Measurements from ENCODE around the gene HHAT. TPM values are rescaled to one million over a fixed set of nuclear protein-coding genes. Genes with fewer than 3 reads are reported as not detected.

Gene HHAT
- total RNA-seq: 10 to 100 TPM in 2 of 3 donors, 1 to 10 TPM in 1; 3.8 to 31.6 (median 15.1) TPM

DNA sequence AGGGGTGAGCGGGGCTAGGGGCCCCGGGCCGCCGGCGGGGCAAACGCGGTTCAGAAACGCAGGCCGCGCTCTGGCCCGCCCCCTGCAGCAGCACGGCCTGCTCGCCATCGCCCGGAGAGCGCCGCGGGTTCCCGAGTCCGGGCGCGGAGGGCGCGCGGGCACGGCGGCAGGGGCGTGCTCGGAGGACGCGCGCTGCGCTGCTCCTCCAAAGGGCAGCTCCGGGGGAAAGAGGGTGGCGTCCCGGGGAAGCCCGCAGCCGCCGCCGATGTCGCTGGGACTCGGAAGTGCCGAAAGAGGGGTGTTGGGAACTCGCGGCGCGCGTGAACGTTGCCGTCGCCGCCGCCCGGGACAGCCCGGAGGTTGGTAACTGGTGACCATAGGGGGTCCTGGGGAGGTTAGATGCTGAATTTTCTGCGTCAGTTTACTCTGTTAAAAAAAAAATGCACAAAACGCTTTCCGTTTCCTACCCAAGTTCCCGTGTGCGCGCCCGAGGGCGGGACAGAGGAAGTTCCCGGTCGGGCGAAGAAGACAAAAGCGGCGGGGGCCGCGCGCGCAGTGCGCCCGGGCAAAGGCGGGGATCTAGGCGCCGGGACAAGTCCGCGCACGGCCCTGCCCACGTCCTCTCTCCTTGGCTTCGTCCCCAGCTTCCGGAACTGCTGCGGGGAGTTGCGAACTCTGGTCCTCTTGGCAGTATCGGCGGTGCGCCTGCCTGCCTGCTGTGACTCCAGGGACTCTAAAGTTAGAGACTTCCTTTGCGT lies at the start of gene HHAT:
Gene HHAT (plus strand): TSS at position 157 of the 758 bp plus-strand sequence. CDS start 20,074 bp downstream, outside the sequence.
- DNase-seq (ENCODE audit: low spot score in 2 of 2): peak; percentile 74 to 81
- Histone ChIP-seq H3K4me3 (peak within 1 kb of the TSS; percentile 70 to 84 (median 75)), H3K4me1 (no peaks in the 10 kb centered on the region), H3K36me3 (no peaks in the 10 kb centered on the region), H3K9me3 (no peaks in the 10 kb centered on the region), H3K27ac (peak within 1 kb of the TSS; percentile 94 to 97), H3K27me3 (no peaks in the 10 kb centered on the region)
- peak in 2 of 3 donors; percentile 22 to 34 for TF ChIP-seq POLR2AphosphoS5 (IDR thresholded peaks at IDR 0.05)
- no peak for TF ChIP-seq POLR2A (IDR thresholded peaks at IDR 0.05)
- intact Hi-C loops (cut with DNase I; ENCODE audit: low total_unique reads): no loop called here

DNA sequence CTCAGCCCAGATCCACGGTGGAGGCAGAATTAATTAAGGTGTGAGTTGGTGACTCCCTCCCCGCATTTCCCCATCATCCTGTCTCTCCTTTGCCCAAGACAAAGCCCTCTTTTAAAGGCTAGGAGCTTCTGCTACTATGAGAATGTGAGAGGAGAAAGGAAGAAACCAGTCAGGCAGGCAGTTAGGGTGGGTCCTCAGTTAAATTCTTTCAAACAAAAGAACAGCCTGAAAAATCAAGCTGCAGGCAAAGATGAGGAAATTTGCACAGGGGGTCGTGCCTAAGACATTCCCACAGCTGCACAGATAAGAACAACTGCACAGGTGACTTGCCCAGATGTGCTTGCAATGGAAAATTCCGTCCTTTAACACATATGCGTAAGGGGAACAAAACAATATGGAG lies 48.5 kb upstream of the HHAT start:
- no peak for DNase-seq (ENCODE audit: low spot score in 2 of 2)
- Histone ChIP-seq H3K4me1 (no peaks in the 10 kb centered on the region), H3K27ac (no peak overlapping the region), H3K27me3 (no peaks in the 10 kb centered on the region), H3K36me3 (no peaks in the 10 kb centered on the region), H3K9me3 (peaks cover 14 to 18% of the 10 kb centered on the region in 2 donors), H3K4me3 (no peak overlapping the region)
- intact Hi-C loops (cut with DNase I; ENCODE audit: low total_unique reads): no loop called here
- TF ChIP-seq POLR2AphosphoS5 (IDR thresholded peaks at IDR 0.05) (no peak), POLR2A (IDR thresholded peaks at IDR 0.05) (no peak)
- TF ChIP-seq, protein P1, sequence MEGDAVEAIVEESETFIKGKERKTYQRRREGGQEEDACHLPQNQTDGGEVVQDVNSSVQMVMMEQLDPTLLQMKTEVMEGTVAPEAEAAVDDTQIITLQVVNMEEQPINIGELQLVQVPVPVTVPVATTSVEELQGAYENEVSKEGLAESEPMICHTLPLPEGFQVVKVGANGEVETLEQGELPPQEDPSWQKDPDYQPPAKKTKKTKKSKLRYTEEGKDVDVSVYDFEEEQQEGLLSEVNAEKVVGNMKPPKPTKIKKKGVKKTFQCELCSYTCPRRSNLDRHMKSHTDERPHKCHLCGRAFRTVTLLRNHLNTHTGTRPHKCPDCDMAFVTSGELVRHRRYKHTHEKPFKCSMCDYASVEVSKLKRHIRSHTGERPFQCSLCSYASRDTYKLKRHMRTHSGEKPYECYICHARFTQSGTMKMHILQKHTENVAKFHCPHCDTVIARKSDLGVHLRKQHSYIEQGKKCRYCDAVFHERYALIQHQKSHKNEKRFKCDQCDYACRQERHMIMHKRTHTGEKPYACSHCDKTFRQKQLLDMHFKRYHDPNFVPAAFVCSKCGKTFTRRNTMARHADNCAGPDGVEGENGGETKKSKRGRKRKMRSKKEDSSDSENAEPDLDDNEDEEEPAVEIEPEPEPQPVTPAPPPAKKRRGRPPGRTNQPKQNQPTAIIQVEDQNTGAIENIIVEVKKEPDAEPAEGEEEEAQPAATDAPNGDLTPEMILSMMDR (IDR thresholded peaks at IDR 0.05): no peak

DNA sequence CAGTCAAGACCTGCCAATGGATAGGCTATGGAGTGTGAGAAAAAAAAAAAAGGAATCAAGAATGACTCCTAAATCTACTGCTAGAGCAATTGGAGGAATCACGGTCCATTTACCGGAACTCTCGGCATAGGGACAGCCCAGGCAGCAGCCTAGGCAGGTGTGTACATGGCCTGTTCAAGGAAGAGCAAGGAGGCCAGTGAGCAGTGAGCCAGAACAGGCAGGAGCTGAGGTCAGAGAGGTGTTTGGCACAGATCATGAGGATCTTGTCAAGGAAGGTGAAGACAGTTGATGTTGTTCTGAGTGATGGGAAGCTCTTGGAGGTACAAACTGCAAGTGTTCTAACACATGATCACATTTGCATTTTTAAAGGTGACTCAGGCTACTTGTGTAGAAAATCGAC lies 40.6 kb upstream of the HHAT start:
- DNase-seq (ENCODE audit: low spot score in 2 of 2): no peak
- Histone ChIP-seq H3K9me3 (no peaks in the 10 kb centered on the region), H3K27me3 (no peaks in the 10 kb centered on the region), H3K4me3 (no peak overlapping the region), H3K36me3 (no peaks in the 10 kb centered on the region), H3K4me1 (peaks cover 0 to 3% of the 10 kb centered on the region in 2 donors), H3K27ac (no peak overlapping the region)
- intact Hi-C loops (cut with DNase I; ENCODE audit: low total_unique reads): loop anchor here (5.0 kb wide), 1 partner anchor 979 kb away; no protein-coding TSS in a partner anchor
- TF ChIP-seq, protein P1 (IDR thresholded peaks at IDR 0.05): no peak
- no peak for TF ChIP-seq POLR2AphosphoS5 (IDR thresholded peaks at IDR 0.05)
- no peak for TF ChIP-seq POLR2A (IDR thresholded peaks at IDR 0.05)

DNA sequence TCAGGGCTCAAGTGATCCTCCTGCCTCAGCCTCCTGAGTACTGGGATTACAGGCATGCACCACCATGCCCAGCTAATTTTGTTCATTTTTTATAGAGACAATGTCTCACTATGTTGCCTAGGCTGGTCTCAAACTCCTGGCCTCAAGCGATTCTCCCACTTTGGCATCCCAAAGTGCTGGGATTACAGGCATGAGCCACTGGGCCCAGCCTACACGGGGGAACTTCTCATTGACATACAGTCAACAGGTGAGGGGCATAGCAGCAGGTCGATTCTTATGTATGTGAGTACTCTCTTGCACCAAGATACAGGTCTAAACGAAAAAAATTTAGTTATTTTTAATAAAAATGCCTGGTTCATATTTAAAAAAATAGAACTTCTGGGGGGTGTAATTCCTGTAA lies 39.5 kb upstream of the HHAT start:
- intact Hi-C loops (cut with DNase I; ENCODE audit: low total_unique reads): loop anchor here (5.0 kb wide), 1 partner anchor 978 kb away; no protein-coding TSS in a partner anchor
- H3K9me3 ChIP-seq: no peaks in the 10 kb centered on the region
- DNase-seq (ENCODE audit: low spot score in 2 of 2): no peak
- TF ChIP-seq, protein P1 (IDR thresholded peaks at IDR 0.05): no peak
- TF ChIP-seq POLR2AphosphoS5 (IDR thresholded peaks at IDR 0.05): no peak
- TF ChIP-seq POLR2A (IDR thresholded peaks at IDR 0.05): no peak
- peaks cover 0 to 3% of the 10 kb centered on the region in 2 donors for H3K4me1 ChIP-seq
- H3K4me3 ChIP-seq: no peak overlapping the region
- H3K36me3 ChIP-seq: no peaks in the 10 kb centered on the region
- H3K27ac ChIP-seq: no peak overlapping the region
- H3K27me3 ChIP-seq: no peaks in the 10 kb centered on the region

DNA sequence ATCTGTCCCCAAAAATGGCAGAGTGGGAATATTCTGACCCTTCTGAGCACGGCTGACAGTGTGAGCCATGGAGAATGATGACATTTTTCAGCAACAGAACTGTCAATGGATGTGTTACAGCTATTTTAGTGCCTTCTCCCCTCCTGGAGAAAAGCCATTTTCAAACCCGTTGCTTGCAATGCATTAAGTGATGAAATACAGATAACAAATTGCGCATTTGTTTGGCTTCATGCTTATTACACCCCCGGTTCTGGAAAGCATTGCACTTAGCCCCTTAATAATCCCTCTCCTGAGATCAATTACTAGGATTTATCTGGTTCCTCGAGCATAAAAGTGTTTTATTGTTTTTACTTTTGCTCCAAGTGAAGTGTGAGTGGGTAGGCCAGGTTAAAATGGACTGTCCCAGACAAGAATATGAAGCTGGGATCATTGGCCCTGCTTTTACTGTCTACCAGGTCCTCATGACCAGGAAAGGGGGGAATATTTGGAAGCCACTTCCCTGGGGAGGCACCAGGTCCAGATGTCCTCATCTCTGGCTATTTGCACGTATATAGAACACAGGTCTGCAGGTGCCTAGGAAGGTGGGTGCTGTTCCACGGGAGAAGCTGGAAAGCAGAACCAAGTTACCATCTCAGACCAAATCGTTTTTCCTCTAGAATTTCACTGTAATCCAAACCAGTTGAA lies 37.5 kb upstream of the HHAT start:
- no peaks in the 10 kb centered on the region for H3K27me3 ChIP-seq
- no peak overlapping the region for H3K4me3 ChIP-seq
- peaks cover 11 to 12% of the 10 kb centered on the region in 2 donors for H3K4me1 ChIP-seq
- no peaks in the 10 kb centered on the region for H3K36me3 ChIP-seq
- no peak for DNase-seq (ENCODE audit: low spot score in 2 of 2)
- TF ChIP-seq POLR2AphosphoS5 (IDR thresholded peaks at IDR 0.05) (no peak), POLR2A (IDR thresholded peaks at IDR 0.05) (no peak)
- TF ChIP-seq, protein P1 (IDR thresholded peaks at IDR 0.05): no peak
- intact Hi-C loops (cut with DNase I; ENCODE audit: low total_unique reads): no loop called here
- H3K9me3 ChIP-seq: no peaks in the 10 kb centered on the region
- peak overlapping the region; percentile 89 to 91 for H3K27ac ChIP-seq

All from breast epithelium (tissue), 4 donors.